Choroid plexus epithelial cell (primary cell): ENCODE data around the gene RUNDC1.
A peak's percentile ranks its signal among the peaks of the same experiment; 100 is the strongest.

Experiments used
- DNase-seq: peaks from one replicate; pipeline ENCODE4 v3.0.0-alpha.2; 2010; ENCODE audit warnings: low read depth
- H3K4me3 ChIP-seq: 2 replicates; pipeline ENCODE4 v1.5.1; 2011; ENCODE audit warnings: low read depth, mild to moderate bottlenecking, control low read depth, low read length, moderate library complexity
- TF ChIP-seq, protein P1 (sequence below): conservative IDR thresholded peaks from 2 replicates; pipeline ENCODE4 v1.5.1; 2011; ENCODE audit warnings: low read depth, mild to moderate bottlenecking, control low read depth, inconsistent platforms, low read length, moderate library complexity

The RUNDC1 gene

DNA sequence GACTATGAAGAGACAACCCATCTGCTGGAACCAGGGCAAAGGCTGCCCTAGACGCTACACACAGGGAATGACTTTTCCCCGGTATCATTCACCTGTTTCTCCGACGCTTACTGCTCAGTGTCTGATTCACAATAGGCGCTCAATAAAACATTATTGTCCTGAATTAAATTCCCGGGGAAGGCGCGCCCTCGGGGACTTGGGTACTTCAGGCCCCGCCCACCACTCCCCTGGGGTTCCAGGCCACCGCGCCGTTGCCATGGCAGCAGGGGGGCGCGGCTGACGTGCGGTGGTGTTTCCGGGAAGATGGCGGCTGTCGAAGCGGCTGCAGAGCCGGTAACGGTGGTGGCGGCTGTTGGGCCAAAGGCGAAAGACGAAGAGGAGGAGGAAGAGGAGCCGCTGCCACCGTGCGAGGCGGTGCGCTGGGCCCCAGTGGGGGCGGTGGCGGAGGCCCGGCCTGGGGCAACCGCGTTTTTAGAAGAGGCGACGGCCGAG is at the start of gene RUNDC1:
RUNDC1 (plus strand) TSS at position 292 of the 492 bp plus-strand sequence; CDS start at position 304, 12 bp downstream.
- TF ChIP-seq, protein P1, sequence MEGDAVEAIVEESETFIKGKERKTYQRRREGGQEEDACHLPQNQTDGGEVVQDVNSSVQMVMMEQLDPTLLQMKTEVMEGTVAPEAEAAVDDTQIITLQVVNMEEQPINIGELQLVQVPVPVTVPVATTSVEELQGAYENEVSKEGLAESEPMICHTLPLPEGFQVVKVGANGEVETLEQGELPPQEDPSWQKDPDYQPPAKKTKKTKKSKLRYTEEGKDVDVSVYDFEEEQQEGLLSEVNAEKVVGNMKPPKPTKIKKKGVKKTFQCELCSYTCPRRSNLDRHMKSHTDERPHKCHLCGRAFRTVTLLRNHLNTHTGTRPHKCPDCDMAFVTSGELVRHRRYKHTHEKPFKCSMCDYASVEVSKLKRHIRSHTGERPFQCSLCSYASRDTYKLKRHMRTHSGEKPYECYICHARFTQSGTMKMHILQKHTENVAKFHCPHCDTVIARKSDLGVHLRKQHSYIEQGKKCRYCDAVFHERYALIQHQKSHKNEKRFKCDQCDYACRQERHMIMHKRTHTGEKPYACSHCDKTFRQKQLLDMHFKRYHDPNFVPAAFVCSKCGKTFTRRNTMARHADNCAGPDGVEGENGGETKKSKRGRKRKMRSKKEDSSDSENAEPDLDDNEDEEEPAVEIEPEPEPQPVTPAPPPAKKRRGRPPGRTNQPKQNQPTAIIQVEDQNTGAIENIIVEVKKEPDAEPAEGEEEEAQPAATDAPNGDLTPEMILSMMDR = no peak
- DNase-seq = peak; percentile 81
- H3K4me3 ChIP-seq = peak within 1 kb of the TSS; percentile 90

DNA sequence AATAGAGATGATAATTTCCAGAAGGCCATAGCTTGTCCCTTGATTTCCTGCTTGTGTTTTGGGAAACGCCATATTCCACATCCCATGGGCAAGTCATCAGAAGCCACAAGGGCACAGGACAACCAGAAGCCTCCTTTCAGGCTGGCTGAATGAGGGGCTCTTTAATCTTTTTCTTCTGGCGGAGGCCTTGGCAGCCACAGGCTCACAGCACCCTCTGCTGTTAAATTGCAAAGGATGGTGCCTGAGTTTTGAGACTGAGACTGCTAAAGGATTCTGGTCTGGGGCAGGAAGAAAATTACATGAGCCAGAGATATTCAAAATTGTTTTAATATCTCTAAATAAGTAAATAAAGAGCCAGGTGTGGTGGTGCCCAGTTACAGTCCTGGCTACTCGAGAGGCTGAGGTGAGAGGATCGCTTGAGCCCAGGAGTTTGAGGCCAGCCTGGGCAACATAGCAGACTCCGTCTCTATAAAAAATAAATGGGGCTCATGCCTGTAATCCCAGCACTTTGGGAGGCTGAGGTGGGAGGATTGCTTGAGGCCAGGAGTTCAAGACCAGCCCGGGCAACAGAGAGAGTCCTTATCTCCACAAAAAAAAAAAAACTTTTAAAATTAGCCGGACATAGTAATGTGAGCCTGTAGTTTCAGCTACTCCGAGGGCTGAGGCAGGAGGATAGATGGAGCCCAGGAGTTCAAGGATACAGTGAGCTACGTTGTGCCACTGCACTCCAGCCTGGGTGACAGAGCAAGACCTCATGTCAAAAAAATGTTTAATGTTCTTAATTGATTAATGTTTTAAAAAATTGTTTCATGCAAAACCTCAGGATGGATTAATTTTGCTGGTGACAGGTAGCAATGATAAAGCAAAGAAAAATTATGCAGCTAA is 42.4 kb upstream of the RUNDC1 start:
- no peak overlapping the region for H3K4me3 ChIP-seq
- peak; percentile 80 for DNase-seq
- TF ChIP-seq, protein P1 = peak; percentile 89

DNA sequence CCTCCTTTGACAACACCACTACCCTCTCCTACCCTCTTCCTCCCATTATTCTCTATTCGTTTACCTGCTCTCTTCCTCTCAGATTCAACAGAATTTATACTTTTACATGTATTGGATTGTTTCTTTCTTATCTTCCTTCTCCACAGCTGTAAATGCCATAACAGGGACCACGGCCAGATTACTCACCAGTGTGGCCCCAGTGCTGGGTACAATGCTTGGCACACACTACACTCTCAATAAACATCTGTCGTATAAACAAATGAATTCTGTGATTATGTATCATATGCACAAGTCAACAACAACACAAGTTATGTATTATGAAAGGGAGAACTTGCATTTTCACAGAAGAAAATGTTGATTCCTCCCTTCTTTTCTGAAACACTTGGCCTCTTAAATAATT is 36.2 kb upstream of the RUNDC1 start:
- H3K4me3 ChIP-seq = no peak overlapping the region
- no peak for DNase-seq
- TF ChIP-seq, protein P1 = no peak

DNA sequence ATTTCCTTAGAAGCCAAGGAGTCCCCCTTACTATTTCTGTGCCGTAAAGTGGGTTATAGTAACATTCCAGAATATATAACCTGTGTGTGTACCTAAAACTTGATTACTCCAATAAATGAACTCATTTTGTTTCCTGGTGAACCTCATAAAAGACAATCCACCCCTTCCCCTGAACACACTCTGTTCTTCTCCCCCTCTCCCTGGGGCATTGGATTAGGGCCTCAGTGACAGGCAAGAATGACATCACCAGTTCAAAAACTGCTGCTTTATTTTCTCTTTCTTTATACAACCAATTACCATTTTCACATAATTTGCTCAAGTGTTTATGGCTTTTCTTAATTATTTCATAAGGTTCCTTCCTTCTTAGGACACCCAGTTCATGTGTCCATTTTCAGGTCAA is 33.6 kb upstream of the RUNDC1 start:
- no peak overlapping the region for H3K4me3 ChIP-seq
- TF ChIP-seq, protein P1 = no peak
- DNase-seq = no peak

DNA sequence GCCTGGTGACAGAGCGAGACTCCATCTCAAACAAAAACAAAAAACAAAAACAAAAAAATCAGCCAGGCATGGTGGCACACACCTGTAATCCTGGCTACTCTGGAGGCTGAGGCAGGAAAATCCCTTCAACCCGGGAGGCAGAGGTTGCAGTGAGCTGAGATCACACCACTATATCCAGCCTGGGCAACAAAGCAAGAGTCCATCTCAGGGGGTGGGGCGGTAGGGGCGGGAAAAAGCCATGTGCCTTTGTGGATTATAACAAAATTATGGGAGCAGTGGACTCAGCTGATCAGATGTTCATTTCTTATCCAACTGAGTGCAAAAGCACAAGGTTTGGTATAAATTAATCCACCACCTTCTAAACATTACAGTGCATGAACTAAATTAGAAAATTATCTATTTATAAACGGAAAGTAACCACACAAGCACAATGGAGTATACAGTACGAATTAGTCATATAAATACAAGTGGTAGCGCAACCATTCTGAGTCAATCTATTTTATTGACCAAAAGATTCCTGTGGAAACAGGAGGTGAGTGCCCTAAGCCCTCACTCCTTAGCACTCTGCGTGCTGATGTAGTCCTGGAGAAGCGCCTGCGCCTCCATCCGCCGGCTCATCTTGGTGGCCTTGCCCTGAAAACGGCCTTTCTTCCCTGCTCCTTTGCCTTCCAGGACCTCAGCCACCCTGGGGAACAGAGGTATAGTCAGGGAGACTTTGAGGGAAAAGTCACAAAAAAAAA is 30.2 kb upstream of the RUNDC1 start:
- DNase-seq = no peak
- TF ChIP-seq, protein P1 = no peak
- H3K4me3 ChIP-seq = no peak overlapping the region

DNA sequence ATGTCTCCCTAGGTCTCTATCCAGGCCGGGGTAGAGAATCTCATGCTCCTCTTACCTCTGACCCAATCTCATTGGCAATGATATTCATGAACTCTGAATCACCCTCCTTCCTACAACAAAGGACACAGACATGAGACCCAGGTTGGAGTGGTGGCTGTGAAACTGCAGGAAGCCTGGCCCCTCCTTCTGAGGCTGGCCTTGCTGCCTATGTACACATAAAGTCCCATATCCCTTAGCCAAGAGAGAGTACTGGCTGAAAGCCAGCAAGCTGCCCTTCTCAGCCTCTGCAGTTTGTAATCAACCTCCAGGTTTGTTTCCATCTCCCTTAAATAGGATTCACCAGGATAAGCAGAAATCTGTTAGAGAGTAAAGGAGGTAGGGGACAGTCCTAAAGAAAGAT is 26.7 kb upstream of the RUNDC1 start:
- H3K4me3 ChIP-seq = no peak overlapping the region
- TF ChIP-seq, protein P1 = no peak
- DNase-seq = peak; percentile 21
